ENCODE results near the gene MDGA2.
"Not testable (repeated sequence)": the region's sequence is repeated elsewhere in the genome, so short reads cannot be mapped to it uniquely, and the experiment has no call there.

Gene MDGA2

DNA sequence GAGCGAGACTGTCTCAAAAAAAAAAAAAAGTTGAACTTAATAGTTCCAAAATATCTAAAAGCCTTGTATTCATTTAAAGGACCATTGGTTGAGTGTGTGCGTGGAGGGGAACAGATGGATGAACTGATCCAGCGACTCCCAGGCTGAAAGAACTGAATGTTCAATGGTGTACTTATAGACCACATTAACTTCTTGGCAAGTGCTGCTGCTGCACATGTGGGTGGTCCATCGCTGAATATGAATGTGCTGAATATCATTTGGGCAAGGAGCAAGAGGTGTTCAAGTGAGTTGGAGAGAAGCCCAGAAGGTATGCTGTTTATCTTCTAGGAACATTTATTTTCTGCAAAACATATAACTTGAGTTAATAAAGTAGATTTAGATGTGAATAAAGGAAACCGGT is 734.8 kb downstream of the MDGA2 start:
- TF ChIP-seq, protein P1, sequence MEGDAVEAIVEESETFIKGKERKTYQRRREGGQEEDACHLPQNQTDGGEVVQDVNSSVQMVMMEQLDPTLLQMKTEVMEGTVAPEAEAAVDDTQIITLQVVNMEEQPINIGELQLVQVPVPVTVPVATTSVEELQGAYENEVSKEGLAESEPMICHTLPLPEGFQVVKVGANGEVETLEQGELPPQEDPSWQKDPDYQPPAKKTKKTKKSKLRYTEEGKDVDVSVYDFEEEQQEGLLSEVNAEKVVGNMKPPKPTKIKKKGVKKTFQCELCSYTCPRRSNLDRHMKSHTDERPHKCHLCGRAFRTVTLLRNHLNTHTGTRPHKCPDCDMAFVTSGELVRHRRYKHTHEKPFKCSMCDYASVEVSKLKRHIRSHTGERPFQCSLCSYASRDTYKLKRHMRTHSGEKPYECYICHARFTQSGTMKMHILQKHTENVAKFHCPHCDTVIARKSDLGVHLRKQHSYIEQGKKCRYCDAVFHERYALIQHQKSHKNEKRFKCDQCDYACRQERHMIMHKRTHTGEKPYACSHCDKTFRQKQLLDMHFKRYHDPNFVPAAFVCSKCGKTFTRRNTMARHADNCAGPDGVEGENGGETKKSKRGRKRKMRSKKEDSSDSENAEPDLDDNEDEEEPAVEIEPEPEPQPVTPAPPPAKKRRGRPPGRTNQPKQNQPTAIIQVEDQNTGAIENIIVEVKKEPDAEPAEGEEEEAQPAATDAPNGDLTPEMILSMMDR (IDR thresholded peaks at IDR 0.05; ENCODE audit: insufficient read depth, low read depth, low read length, missing control alignments), result no peak
- DNase-seq (ENCODE audit: low read depth), result no peak
- no peak overlapping the region for H3K4me3 ChIP-seq (ENCODE audit: low read depth, low read length)

DNA sequence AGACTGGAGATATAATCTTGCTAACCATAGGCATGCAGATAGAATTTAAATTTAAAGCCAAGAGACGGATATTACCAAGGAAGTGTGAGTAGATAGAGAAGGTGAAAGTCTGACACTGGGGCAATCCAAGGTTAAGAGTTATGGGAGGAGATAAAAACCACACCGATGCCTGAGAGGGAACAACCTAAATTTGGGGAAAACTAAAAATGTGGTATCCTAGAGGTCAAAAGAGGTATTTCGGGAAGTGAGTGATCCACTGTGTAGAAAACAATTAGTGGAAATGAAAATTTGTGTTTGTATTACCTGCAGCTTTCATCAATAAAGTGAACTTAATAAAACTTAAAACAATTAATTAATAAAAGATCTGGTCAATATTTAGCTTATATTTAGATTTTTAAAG is 754.9 kb downstream of the MDGA2 start:
- DNase-seq (ENCODE audit: low read depth), result no peak
- TF ChIP-seq, protein P1 (IDR thresholded peaks at IDR 0.05; ENCODE audit: insufficient read depth, low read depth, low read length, missing control alignments), result no peak
- no peak overlapping the region for H3K4me3 ChIP-seq (ENCODE audit: low read depth, low read length)

DNA sequence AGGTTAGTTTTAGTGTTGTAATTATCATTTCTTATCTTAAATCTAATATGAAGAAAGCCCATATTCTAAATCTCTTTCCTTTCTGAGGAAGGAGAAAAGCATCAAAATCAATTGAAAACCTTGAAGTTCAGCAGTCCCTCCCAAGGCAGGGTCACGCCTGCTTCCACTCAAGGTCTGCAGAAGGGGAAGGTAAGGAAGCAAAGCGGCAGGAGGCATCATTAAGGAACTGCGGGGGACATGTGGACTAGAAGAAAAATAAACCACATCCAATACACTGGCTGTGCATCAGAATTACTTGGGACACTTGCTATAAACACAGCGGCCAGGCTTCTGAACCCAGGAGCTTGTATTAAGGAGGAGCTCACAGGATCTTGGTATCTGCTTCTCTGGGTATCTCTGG is 759.9 kb downstream of the MDGA2 start:
- not testable (repeated sequence) for DNase-seq (ENCODE audit: low read depth); H3K4me3 ChIP-seq (ENCODE audit: low read depth, low read length)

DNA sequence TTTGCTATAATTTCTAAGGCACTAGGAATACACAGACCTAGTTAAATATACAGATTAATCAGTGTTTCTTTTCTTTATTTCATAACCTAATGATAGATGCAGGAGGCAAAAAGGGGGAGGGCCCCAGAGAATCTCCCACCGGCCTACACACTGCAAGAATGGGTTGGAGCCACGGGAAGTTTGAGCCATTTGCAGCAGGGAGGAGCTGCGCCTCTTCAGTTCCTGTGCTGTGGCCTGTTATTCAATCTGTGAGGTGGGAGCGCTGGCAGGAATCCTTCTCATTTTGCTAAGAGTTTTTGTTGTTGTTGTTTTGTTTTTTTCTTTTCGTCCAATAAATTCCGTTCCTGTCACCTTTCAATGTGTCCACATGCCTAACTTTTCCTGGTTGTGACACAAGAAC is 772.6 kb downstream of the MDGA2 start:
- no peak for DNase-seq (ENCODE audit: low read depth)
- no peak overlapping the region for H3K4me3 ChIP-seq (ENCODE audit: low read depth, low read length)
- TF ChIP-seq, protein P1 (IDR thresholded peaks at IDR 0.05; ENCODE audit: insufficient read depth, low read depth, low read length, missing control alignments), result no peak

DNA sequence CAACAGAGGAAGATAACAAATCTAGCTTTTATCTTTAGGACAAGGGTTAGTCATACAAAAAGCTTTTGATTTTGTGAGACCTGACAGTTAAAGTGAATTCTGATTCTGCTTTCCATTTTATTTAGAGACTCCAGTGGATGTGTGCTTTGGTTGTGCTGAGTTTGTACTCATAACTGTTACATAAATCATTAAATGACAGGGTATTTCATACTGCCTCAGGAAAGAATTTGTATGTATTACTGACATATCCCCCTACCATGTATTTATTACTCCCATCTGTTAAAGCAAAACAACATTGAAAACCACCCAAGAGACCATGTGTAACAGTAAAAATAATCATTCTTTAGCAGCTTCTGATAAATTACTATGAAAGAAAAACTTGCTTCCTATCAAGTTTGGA is 780.9 kb downstream of the MDGA2 start:
- DNase-seq (ENCODE audit: low read depth), result no peak
- no peak overlapping the region for H3K4me3 ChIP-seq (ENCODE audit: low read depth, low read length)
- TF ChIP-seq, protein P1 (IDR thresholded peaks at IDR 0.05; ENCODE audit: insufficient read depth, low read depth, low read length, missing control alignments), result no peak

DNA sequence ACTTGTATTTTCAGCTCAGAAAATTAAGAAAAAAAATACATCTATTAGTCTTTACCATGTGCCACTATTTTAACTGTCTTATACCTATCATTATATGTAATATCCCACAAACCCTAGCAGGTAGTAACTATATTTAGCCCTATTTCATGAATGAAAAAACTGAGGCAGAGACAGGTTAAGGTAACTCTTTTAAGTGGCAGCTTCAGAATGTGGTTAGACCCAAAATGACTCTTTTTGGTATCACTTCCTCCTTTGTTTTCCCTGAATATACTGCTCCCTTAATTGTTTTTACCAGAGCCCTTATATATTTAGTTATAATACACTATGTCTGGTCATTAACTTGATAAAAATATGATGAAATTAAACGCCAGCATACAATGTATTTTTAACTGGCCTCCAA is 788.3 kb downstream of the MDGA2 start:
- DNase-seq (ENCODE audit: low read depth), result no peak
- TF ChIP-seq, protein P1 (IDR thresholded peaks at IDR 0.05; ENCODE audit: insufficient read depth, low read depth, low read length, missing control alignments), result no peak
- H3K4me3 ChIP-seq (ENCODE audit: low read depth, low read length), result no peak overlapping the region

DNA sequence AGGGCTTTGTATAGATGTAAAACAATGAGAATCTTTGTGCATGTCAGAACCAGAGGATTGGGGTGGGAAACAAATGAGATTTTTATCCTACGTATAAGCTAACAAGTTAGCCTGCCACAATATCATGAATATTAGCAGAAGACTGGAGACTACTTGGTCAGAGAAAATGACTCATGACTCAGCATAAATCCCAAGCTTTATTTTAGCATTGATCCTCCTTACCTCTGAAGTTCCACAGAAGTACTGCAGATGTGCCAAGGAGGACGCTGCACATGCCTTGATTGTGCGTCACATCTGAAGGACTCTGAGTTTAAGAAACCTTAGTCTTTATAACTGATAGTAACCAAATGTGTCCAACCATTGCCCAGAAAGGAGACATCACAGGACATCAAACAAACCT is 789.8 kb downstream of the MDGA2 start:
- H3K4me3 ChIP-seq (ENCODE audit: low read depth, low read length), result no peak overlapping the region
- DNase-seq (ENCODE audit: low read depth), result no peak
- TF ChIP-seq, protein P1 (IDR thresholded peaks at IDR 0.05; ENCODE audit: insufficient read depth, low read depth, low read length, missing control alignments), result no peak

DNA sequence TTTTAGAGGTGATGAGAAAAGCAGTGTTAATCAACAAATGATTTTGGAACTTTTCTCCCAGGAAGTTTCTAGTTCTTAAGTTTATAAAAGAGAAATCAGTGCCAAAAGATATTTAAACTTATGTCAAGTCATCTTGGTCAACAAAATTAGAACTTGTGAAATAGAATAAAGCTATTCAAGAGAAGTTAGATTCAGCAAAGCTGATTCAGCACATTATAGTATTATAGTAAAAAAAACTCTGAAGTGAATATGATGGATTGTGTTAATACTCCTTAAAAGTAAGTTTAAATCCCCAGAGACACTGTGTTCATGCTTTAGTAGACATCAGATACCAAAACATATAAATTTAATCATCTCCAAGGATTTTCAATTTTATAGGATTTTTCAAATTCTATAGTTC is 813.7 kb downstream of the MDGA2 start:
- no peak for DNase-seq (ENCODE audit: low read depth)
- no peak overlapping the region for H3K4me3 ChIP-seq (ENCODE audit: low read depth, low read length)
- TF ChIP-seq, protein P1 (IDR thresholded peaks at IDR 0.05; ENCODE audit: insufficient read depth, low read depth, low read length, missing control alignments), result no peak
